Stimulated activated CD8-positive, alpha-beta memory T cell treated with anti-CD3 and anti-CD28 coated beads, Interleukin-12 subunit alpha, Interleukin-12 subunit beta, amount 100 ng/mL, for 1 hour (primary cell): ENCODE results near the gene SPDEF.

ENCODE experiments used
- DNase-seq: peaks from one replicate; pipeline ENCODE4 v3.0.0-alpha.2; 2020; ENCODE audit warnings: low read depth

SPDEF gene

DNA sequence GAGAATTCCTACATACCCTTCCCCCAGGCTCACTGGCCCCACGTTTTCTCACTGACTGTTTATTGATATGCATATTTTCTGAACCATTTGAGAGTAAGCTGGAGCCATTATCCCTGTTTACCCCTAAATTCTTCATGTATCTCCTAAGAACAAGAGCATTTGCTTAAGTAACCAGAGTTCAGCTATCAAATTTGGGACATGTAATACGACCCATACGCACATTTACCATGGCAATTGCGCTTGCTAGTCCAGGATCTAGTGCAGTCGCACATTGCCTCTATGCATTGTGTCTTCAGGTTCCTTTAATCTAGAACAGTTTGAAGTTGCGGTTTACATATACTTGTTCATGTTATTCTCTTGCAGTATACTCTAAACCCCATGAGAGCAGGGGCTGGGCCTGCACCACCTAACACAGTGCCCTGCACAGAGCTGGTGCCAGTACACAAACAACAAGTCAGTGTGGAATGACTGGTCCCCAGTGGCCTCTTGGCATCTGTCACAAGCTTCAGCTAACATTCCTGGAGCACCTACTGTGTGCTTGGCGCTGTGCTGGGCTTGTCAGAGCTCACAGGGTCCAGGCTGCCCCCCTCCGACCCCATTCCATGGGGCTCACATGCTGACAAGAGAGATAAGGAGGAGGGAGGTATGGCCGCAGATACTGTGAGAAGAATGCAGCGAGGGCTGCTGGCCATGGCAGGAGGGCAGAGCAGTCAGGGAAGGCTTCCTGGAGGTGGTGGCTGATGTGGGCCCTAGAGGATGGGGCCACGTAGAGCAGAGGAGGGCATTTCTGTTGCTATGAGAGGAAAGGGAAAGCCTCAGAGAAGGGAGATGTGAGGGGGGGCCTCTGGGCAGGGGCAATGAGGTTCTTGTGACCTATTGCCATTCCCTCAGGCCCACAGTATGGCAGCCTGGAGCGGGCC lies 28.1 kb downstream of the SPDEF start:
- no peak for DNase-seq

DNA sequence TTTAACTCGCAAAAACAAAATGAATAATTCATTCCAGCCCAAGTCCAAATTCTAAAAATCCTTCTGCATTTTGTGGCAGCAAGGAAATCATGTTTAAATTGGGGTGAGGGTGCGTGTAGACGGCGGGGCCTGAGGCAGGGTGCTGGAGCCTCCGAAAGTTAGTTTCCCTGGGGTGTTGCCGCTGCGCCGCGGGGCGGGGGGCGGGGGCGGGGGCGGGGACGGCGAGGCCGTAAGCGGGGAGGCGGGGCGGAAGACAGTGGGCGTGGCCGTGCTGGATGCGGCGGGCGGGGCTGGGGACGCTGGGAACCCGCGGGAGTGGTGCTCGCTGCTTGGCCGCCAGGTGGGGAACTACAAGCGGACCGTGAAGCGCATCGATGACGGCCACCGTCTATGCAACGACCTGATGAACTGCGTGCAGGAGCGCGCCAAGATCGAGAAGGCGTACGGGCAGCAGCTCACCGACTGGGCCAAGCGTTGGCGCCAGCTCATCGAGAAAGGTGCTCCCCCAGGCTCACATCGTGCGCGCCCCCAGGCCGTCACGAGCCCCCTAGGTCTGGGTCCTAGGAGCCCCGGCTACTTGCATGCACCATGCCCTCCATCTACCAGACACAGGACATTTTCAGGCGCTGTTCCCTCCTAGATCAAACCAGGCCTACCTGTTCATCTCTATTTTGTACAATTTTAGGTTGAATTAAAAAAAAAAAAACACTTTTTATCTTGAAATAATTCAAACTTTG lies 29.0 kb downstream of the SPDEF start:
- peak; percentile 94 for DNase-seq

DNA sequence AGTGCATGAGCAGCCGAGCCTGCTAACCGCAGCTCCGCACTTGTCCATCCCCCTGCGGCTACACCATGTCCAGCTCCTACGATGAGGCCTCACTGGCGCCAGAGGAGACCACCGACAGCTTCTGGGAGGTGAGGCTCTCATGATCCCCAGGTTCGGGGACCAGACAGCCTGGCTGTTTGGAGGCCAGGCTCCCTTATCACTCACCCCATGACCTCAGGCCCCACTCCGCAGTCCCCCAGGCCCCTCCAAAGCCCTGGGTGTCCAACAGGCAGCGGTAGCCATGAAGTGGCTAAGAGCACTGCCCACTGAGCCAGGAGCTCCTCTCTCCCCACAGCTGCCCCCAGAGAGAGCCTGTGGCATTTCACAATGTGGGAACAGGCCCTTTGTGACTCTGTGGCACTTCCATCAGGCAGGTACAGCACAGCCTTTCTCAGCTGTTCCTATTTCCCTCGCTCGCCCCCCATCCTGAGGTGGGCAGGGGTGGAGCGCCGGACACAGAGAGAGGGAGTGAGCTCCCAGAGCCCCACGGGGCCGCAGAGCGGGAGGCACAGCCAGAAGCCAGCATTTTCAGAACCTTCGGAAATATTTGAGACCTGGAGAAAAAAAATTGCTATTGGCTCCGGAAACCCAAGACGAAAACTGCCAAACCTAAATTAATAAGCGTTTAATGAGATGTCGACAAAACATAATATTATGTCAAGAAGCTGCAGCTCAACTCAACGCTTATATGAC lies 29.7 kb downstream of the SPDEF start:
- no peak for DNase-seq

DNA sequence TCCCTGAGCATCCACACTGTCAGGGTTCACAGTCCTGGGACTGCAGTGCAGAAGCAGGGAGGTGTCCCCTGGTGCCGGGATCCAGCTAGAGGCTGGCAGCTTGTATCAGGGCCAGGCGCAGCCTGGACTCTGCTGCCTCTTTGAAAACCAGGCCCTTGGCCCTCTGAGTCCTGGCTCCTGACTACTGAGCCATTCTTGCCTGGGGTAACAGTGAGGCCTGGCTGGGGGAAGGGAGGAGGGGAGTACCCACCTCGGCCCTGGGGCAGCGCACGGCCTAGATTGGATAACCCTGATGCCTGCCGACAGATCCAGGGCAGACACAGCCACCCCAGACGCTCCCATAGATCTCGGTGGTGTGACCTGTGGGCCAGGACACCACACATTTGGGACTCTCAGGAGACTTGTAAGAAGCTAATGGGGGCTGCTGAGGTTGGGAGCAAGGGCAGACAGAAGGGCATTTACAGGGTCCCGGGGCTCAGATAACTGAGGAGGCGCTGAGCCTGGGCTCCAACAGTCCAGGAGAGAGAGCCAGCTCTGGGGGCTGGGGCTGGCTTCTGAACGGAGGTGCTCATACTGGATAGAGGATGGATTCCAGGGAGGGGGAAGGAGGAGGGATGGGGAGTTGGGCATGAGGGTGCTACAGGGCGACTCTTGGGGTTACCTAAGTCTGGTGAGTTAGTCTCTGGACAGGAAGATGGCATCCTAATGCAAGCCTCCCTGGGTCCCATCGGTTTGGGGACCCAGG lies 30.5 kb downstream of the SPDEF start:
- no peak for DNase-seq

DNA sequence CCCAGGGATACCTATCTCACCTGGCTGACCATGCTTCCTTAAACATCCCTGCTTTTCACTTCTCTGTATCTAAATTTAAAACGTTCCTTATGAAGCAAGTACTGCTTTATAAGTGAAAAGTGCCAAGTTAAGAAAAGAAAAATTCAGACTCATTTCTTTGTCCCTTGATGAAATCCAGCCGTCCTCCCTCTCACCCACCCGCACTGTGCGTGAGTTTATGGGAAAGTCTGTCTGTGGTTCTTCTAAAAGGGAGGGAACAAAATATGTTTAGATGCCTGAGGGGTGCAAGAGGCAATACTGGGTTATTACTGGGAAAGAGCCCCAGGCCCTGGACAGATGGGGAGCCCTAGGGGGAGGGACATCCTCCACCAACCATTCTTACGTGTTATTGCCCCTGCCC lies 31.2 kb downstream of the SPDEF start:
- DNase-seq, result no peak

DNA sequence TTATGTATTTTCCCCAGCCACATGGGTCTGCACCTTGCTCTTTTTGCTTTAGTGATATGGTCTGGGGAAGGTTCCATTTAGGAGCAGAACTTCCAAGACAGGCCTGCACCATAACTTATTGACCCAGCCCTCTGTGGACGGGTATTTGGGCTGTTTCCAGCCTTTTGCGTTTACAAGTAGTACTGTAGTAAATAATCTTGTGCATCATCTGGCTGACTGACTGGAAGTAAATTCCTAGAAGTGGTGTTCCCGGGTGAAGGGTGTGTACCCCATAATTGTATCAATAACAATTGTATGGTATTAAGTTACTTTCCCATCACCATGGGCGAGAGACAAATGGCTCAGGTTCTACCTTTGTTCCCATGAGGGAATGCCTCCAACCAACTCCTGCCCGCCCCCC lies 31.6 kb downstream of the SPDEF start:
- no peak for DNase-seq

DNA sequence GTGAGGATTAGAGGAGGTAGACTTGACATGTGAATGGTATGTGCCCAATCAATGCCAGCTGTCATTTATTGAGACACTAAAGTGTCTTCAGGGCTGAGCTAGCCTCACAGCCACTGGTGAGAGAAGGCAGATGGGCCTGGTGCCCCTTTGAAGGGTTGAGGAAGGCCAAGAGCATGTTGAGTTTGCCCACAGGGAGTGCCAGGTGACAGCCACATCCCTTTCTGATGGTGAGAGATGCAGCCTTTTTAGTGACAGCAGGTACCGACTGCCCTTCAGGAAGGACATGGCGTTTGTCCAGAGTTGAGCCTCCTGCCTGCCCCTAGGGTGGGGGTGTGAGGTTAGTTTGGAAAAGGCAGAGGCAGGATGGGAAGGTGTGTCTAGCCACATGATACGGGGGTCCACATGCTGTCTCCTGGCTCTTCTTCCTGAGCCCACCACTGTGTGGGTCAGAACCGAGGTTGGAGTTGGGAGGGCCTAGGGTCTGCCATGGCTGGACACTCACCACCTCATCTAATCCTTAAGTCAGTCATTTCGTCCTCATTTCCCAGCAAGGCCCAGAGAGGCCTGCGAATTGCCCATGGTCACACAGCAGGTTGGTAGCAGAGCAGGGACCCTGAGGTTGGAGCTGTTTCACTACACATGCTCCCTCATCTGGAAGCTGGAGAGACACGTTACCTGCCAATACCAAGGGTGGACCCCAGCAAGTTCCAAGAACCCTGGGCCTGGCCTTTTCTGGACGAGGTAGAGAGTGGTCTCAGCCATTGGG lies 32.5 kb downstream of the SPDEF start:
- DNase-seq, result no peak

DNA sequence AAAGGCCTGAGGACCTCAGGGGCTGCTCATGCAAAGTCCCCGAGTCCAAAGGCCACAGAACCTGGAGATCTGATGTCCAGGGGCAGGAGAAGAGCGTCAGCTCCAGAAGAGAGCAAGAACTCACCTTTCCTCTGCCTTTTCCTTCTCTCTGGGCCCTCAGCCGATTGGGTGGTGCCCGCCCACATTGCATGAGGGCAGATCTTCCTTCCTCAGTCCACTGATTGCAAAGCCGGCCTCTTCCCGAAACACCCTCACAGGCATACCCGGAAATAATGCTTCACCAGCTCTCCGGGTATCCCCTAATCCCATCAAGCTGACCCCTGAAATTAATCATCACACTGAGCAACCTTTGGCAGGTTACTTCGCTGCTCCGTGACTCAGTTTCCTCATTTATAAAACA lies 33.4 kb downstream of the SPDEF start:
- DNase-seq, result no peak

DNA sequence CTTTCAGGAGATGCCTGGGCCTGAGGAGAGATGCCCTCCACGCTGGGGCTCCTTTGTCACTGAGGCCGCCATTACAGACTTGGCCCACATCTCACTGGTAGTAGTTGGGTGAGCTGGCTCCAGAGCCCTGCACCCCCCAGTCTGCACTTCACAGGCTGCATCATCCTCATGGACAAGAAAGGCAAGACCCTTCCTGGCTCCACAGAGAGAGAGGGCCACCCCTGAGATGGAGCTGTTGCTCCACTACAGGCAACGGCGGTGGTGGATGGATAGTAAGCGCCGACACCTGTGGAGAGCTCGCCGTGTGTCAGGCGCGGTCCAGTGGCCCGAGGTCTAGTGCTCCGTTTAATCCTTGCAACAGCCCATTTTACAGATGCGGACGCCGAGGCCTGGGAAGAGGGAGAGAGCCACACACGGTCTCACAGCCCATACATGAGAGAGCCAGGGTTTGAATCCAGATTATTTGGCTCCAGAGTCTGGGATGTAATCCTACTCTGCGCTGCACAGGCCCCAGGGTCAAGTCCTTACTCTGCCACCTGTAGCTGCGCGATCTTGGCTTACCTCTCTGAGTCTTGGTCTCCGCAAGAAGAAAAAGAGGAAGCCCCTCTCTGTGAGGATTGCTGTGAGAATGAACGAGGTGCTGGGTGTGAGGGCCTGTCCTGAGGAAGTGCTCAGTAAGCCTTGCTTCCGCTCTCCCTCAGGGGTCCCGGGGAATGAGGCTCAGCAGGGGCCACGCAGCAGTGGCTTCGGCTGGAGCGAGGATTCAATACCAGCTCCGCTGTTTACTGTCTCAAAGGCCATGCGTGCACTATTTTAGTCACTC lies 34.5 kb downstream of the SPDEF start:
- no peak for DNase-seq

DNA sequence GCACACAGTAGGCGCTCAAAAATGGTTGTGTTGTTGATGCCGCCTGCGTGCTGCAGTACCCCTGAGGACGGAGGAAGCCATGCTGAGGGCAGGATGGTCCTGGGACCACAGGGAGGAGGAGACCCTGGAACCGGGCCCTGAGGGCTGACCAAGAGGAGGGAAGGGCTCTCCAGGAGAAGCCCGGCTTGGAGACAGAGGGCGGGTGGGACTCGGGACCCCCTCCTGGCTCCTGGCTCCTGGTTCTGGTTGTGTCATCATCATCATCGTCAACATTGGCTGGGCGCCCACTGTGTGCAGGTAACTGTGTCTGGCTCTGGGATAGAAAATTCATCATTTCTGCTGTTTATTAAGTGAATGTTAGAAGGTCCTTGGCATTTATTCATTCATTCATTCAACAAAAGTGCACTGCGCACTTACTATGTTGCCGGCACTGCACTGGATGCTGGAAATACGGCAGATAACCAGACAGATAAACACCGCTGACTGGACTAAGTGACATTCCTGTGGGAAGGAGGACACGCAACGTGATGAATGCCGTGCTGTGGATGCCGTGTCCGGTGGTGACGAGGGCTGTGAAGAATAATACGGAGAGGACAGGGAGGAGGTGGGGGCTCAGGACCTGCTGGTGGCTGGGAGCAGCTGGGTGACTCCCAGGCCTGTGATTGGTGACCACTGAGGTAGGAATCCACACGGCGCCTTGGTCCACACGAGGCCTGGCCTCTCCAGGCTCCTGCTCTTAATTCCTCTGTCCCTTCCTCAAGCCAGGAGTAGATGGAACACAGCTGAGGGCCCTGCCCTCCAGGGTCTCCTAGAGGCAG lies 35.3 kb downstream of the SPDEF start:
- DNase-seq, result no peak

DNA sequence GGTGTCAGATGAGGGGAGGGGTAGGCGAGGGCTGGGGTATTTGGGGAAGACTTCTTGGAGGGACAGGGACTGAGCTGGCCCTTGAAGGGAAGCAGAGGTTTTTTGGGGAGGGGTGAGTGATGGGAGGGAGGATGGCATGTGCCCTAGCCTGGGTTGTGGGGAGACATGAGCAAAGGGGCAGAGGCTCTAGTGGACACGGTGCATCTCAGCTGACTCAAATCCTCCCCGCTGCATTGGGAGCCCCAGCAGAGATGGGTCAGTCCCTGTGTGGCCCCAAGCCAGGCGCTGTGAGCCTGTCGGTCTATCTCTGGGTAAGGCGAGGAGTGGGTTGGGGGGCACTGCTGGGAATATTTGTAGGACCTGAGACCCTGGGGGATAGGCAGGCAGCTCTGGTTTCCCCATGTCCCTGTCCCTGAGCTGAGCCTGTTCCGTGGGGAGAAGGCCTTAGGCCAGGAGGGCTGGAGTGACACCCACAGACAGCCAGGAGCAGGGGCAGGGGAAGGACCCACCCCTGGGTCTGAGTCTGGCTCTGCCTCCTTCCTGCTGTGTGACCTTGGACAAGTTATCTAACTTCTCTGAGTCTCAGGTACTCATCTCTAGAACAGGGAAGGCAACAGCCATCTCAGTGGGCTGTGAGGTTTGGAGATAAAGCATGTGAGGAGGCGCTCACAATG lies 36.0 kb downstream of the SPDEF start:
- no peak for DNase-seq

DNA sequence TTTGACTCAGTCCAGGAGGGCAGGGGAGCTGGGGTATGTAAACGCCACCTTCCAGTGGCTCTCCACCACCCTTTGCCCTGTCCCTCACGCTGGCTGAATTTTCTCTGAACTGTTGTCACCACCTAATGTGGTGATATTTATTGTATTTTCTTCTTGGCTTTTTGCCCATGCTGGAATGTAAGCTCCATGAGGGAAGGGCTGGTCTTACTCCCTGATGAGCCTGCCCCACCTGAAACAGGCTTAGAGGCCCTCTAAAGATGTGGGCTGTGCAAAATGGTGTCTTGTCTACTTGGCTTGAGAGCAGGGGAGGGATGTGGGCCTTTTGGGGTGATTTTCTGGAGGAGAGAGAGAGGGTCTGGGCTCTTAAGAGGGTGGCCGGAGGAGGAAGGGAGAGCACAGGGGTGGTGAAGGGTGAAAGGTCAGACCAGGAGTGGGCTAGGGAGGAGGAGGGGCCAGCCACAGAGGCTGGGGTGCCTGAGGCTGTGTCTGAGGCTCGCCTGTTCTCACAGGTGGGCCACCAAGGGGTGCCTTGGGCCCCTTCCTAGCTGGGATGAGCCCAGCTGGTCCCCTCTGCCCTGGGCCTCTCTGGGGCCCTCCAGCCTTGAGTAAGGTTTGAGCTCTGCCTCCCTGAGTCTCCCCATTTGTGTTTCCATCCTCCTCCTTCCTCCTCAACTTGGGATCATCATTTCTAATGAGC lies 37.3 kb downstream of the SPDEF start:
- no peak for DNase-seq

DNA sequence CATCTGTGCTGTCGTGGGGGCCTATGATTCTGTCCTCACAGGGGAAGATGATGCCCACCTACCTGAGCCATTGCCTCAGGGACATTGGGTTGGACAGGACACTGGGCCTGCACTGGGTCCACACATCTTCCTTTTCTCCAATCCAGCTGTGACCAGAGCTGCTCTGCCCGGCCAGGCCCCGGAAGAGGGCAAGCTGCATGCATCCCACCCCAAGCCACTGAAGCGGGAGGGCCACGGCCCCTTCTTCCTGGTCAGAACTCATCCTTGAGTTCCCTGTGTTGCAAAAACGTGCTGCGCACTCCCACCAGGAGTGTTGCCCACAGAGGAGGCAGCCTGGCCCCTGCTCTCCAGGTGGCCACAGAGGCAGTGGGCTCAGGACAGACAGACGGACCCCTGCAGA lies 38.2 kb downstream of the SPDEF start:
- no peak for DNase-seq

DNA sequence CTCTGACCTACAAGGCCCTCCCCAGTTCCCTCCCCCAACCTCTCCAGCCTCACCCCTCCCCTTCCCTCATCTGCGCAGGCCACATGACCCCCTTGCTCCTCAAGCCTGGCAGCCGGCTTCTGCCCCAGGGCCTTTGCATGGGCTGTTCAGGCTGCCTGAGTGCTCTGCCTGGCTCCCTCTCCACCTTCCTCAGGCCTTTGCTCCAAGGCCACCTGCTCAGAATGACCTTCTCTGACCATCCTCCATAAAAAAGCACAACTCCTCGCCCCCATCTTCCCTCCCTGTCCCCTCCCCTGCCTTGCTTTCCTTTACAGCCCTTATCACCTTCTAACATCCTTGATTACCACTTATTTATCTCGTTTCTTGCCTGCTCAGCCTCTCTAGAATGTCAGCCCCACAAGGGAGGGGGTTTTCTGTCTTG lies 38.7 kb downstream of the SPDEF start:
- no peak for DNase-seq

DNA sequence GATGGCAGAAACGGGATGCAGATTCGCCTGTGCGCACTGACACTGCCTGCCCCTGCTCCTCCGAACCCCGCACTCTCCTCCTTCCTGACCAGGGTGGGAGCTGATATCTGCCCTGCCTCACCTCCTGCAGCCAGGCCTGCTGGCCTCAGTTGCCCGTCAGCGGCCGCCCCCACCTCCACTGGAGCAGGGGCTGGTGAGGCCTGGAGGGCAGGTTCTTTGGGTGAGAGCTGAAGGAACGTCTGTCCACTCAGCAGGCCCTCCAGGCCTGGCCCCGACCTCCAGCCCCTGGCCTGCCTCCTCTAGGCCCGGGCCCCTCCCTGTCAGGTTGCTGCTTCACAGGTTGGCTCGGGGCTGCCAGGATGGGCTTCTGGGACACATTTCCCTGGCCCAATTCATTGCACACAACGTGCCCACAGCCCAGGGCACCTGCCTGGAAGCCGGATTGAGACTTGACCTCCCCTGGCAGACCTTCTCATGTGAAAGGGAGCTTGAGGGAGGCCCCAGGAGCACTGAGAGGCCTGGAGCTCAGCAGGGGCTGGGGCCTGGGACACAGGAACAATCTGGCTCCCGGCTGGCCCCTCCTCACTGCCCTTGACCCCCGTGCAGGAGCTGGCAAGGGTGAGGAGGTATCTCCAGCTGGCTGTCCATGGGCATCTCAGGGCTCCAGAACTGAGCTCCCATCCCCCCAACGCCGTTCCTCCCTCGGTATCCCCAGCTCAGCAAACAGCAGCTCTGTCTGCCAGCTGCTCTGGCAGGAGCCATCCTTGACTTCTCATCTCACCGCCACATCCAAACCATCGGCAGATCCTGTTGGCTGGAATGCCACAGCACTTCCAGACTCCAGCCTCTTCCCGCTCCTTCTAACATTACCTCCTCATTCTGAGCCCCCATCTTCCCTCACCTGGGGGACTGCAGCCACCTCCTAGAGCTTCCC lies 39.5 kb downstream of the SPDEF start:
- no peak for DNase-seq

DNA sequence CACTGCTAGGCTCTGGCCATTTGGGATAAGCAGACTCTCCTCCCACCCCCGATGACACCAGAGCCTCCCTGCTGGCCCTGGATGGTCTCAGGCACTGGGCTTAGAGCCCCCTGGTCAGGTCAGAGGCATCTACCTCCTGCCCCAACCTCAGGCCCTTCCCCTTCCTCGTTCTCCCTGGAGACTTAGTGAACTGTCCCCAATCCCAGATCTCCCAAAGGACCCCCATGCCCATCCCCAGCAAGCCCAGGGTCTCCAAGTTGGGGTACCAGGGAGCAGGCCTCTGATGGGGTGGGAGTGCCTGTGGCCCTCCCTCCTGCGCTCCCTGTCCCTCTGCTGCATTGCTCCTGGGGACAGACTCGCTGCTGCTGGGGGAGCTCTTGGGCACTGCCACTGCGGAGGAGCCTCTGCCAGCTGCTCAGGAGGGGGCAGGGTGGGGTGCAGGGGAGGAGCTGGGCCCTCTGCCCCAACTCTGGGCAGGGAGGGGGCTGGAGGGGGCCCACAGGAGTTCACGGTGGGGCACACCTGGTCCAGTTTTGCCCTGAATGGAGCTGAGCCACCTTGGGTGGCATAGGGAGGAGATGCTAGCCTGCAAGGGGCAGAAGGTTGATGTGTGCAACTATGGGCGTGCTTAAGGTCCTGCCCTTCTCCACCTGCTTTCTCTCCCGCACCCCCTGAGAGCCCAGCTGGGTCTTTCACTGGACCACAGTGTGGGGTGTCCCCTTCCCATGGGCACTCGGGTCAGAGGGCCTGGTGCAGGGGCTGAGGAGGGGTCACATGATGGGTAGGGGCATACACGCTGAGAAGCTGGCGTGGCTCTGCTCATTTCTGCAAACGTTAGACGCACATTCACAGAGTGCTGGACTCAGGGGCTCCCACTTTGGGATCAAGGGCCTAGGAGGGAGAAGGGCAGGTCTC lies 40.4 kb downstream of the SPDEF start:
- DNase-seq, result no peak
